ENCODE data around the gene TUBB2B.
"Not testable (repeated sequence)": the region's sequence is repeated elsewhere in the genome, so short reads cannot be mapped to it uniquely, and the experiment has no call there.

Gene TUBB2B

GRCh38 chr6:3190056-3190455 is 37.4 kb downstream of the TUBB2B start:
- Histone ChIP-seq H3K4me1 (ENCODE audit: control insufficient read depth in 2 of 2, insufficient read depth in 2 of 2, low read length in 2 of 2) (no peaks in the 10 kb centered on the region), H3K9ac (ENCODE audit: low read depth in 1 of 2, low read length in 2 of 2) (no peak overlapping the region), H3K27me3 (ENCODE audit: control insufficient read depth in 2 of 2, insufficient read depth in 2 of 2, low read length in 2 of 2) (peaks cover 0 to 5% of the 10 kb centered on the region in 2 donors), H3K4me3 (ENCODE audit: low read length in 2 of 2) (no peak overlapping the region), H3K36me3 (ENCODE audit: control insufficient read depth in 2 of 2, insufficient read depth in 2 of 2, low read length in 2 of 2) (no peaks in the 10 kb centered on the region), H3K27ac (ENCODE audit: low read depth in 2 of 2, low read length in 2 of 2) (no peak overlapping the region), H3K9me3 (ENCODE audit: control insufficient read depth in 2 of 2, low read length in 2 of 2) (no peaks in the 10 kb centered on the region)

DNA sequence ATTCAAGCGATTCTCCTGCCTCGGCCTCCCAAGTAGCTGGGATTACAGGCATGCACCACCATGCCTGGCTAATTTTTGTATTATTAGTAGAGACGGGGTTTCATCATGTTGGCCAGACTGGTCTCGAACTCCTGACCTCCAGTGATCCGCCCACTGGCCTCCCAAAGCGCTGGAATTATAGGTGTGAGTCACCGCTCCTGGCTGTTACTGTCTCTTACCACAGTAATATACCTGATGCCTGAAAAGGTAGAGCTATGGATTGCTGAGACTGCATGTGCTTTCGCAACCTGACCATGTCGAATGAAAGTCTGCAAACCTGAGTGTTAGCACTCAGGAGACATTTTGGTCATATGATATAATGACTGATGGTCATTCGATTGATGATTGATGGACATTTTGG is 38.3 kb downstream of the TUBB2B start:
- not testable (repeated sequence) for H3K27ac ChIP-seq (ENCODE audit: low read depth in 2 of 2, low read length in 2 of 2); H3K9me3 ChIP-seq (ENCODE audit: control insufficient read depth in 2 of 2, low read length in 2 of 2); H3K4me1 ChIP-seq (ENCODE audit: control insufficient read depth in 2 of 2, insufficient read depth in 2 of 2, low read length in 2 of 2); H3K36me3 ChIP-seq (ENCODE audit: control insufficient read depth in 2 of 2, insufficient read depth in 2 of 2, low read length in 2 of 2); H3K4me3 ChIP-seq (ENCODE audit: low read length in 2 of 2); H3K27me3 ChIP-seq (ENCODE audit: control insufficient read depth in 2 of 2, insufficient read depth in 2 of 2, low read length in 2 of 2); H3K9ac ChIP-seq (ENCODE audit: low read depth in 1 of 2, low read length in 2 of 2)

- Histone ChIP-seq H3K27ac (ENCODE audit: low read depth in 2 of 2, low read length in 2 of 2) (no peak overlapping the region), H3K27me3 (ENCODE audit: control insufficient read depth in 2 of 2, insufficient read depth in 2 of 2, low read length in 2 of 2) (peaks cover 0 to 5% of the 10 kb centered on the region in 2 donors), H3K9ac (ENCODE audit: low read depth in 1 of 2, low read length in 2 of 2) (no peak overlapping the region), H3K9me3 (ENCODE audit: control insufficient read depth in 2 of 2, low read length in 2 of 2) (no peaks in the 10 kb centered on the region), H3K36me3 (ENCODE audit: control insufficient read depth in 2 of 2, insufficient read depth in 2 of 2, low read length in 2 of 2) (no peaks in the 10 kb centered on the region), H3K4me3 (ENCODE audit: low read length in 2 of 2) (no peak overlapping the region), H3K4me1 (ENCODE audit: control insufficient read depth in 2 of 2, insufficient read depth in 2 of 2, low read length in 2 of 2) (no peaks in the 10 kb centered on the region)
These were observed 39.2 kb downstream of the TUBB2B start for GRCh38 chr6:3188262-3188661.

- Histone ChIP-seq H3K36me3 (ENCODE audit: control insufficient read depth in 2 of 2, insufficient read depth in 2 of 2, low read length in 2 of 2) (no peaks in the 10 kb centered on the region), H3K9me3 (ENCODE audit: control insufficient read depth in 2 of 2, low read length in 2 of 2) (no peaks in the 10 kb centered on the region), H3K4me3 (ENCODE audit: low read length in 2 of 2) (no peak overlapping the region), H3K27me3 (ENCODE audit: control insufficient read depth in 2 of 2, insufficient read depth in 2 of 2, low read length in 2 of 2) (peaks cover 0 to 5% of the 10 kb centered on the region in 2 donors), H3K9ac (ENCODE audit: low read depth in 1 of 2, low read length in 2 of 2) (no peak overlapping the region), H3K4me1 (ENCODE audit: control insufficient read depth in 2 of 2, insufficient read depth in 2 of 2, low read length in 2 of 2) (no peaks in the 10 kb centered on the region), H3K27ac (ENCODE audit: low read depth in 2 of 2, low read length in 2 of 2) (no peak overlapping the region)
These were observed 40.5 kb downstream of the TUBB2B start for GRCh38 chr6:3186974-3187382.

DNA sequence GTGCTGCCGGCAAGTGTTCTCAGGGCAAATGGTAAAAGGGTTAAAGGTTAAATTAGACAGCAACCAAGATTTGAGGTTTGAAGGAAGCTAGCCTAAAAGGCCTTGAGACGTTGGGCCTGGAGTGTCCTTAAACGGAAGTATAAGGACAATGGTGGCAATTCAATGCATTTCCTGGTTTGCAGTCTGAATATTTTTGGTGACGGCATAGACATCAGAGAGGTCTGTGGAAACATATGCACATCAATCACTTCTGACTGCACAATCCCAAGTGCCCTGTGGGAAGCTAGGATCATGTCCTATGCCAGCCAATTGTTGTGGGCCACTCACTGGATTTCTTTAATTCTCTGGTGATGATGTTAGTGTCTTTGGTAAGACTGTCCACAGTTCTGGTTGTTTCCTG is 44.4 kb downstream of the TUBB2B start:
- Histone ChIP-seq H3K36me3 (ENCODE audit: control insufficient read depth in 2 of 2, insufficient read depth in 2 of 2, low read length in 2 of 2) (no peaks in the 10 kb centered on the region), H3K9ac (ENCODE audit: low read depth in 1 of 2, low read length in 2 of 2) (no peak overlapping the region), H3K27ac (ENCODE audit: low read depth in 2 of 2, low read length in 2 of 2) (no peak overlapping the region), H3K4me3 (ENCODE audit: low read length in 2 of 2) (no peak overlapping the region), H3K9me3 (ENCODE audit: control insufficient read depth in 2 of 2, low read length in 2 of 2) (no peaks in the 10 kb centered on the region), H3K27me3 (ENCODE audit: control insufficient read depth in 2 of 2, insufficient read depth in 2 of 2, low read length in 2 of 2) (peaks cover 2 to 5% of the 10 kb centered on the region in 2 donors), H3K4me1 (ENCODE audit: control insufficient read depth in 2 of 2, insufficient read depth in 2 of 2, low read length in 2 of 2) (no peaks in the 10 kb centered on the region)

DNA sequence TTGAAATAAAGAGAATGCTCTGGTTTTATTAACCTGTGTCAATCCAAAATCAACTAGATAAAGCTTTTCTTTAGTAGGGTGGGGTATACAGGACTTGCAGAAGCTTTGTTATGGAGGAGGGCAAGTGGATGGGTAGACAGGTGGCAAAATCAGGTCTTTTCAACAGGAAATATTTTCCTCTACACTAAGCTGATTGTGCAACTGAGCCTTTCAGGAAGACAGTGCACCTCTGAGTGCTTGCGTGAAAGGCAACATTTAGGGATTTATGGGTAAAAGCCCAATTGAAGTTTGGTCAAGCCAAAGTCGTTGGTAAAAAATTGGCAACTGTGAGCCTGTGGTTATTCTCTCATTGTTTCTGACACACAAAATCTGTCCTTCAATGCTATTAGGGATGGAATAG is 46.3 kb downstream of the TUBB2B start:
- Histone ChIP-seq H3K27me3 (ENCODE audit: control insufficient read depth in 2 of 2, insufficient read depth in 2 of 2, low read length in 2 of 2) (peaks cover 0 to 2% of the 10 kb centered on the region in 2 donors), H3K4me3 (ENCODE audit: low read length in 2 of 2) (no peak overlapping the region), H3K4me1 (ENCODE audit: control insufficient read depth in 2 of 2, insufficient read depth in 2 of 2, low read length in 2 of 2) (no peaks in the 10 kb centered on the region), H3K9me3 (ENCODE audit: control insufficient read depth in 2 of 2, low read length in 2 of 2) (no peaks in the 10 kb centered on the region), H3K36me3 (ENCODE audit: control insufficient read depth in 2 of 2, insufficient read depth in 2 of 2, low read length in 2 of 2) (no peaks in the 10 kb centered on the region), H3K9ac (ENCODE audit: low read depth in 1 of 2, low read length in 2 of 2) (no peak overlapping the region), H3K27ac (ENCODE audit: low read depth in 2 of 2, low read length in 2 of 2) (no peak overlapping the region)

GRCh38 chr6:3179945-3180344 is 47.5 kb downstream of the TUBB2B start:
- H3K27me3 ChIP-seq (ENCODE audit: control insufficient read depth in 2 of 2, insufficient read depth in 2 of 2, low read length in 2 of 2); H3K9ac ChIP-seq (ENCODE audit: low read depth in 1 of 2, low read length in 2 of 2); H3K4me3 ChIP-seq (ENCODE audit: low read length in 2 of 2); H3K9me3 ChIP-seq (ENCODE audit: control insufficient read depth in 2 of 2, low read length in 2 of 2); H3K4me1 ChIP-seq (ENCODE audit: control insufficient read depth in 2 of 2, insufficient read depth in 2 of 2, low read length in 2 of 2); H3K27ac ChIP-seq (ENCODE audit: low read depth in 2 of 2, low read length in 2 of 2); H3K36me3 ChIP-seq (ENCODE audit: control insufficient read depth in 2 of 2, insufficient read depth in 2 of 2, low read length in 2 of 2): not testable (repeated sequence)

- not testable (repeated sequence) for H3K27ac ChIP-seq (ENCODE audit: low read depth in 2 of 2, low read length in 2 of 2); H3K4me1 ChIP-seq (ENCODE audit: control insufficient read depth in 2 of 2, insufficient read depth in 2 of 2, low read length in 2 of 2); H3K9me3 ChIP-seq (ENCODE audit: control insufficient read depth in 2 of 2, low read length in 2 of 2); H3K36me3 ChIP-seq (ENCODE audit: control insufficient read depth in 2 of 2, insufficient read depth in 2 of 2, low read length in 2 of 2); H3K27me3 ChIP-seq (ENCODE audit: control insufficient read depth in 2 of 2, insufficient read depth in 2 of 2, low read length in 2 of 2); H3K9ac ChIP-seq (ENCODE audit: low read depth in 1 of 2, low read length in 2 of 2); H3K4me3 ChIP-seq (ENCODE audit: low read length in 2 of 2)
These were observed 48.8 kb downstream of the TUBB2B start for GRCh38 chr6:3178666-3179065.

DNA sequence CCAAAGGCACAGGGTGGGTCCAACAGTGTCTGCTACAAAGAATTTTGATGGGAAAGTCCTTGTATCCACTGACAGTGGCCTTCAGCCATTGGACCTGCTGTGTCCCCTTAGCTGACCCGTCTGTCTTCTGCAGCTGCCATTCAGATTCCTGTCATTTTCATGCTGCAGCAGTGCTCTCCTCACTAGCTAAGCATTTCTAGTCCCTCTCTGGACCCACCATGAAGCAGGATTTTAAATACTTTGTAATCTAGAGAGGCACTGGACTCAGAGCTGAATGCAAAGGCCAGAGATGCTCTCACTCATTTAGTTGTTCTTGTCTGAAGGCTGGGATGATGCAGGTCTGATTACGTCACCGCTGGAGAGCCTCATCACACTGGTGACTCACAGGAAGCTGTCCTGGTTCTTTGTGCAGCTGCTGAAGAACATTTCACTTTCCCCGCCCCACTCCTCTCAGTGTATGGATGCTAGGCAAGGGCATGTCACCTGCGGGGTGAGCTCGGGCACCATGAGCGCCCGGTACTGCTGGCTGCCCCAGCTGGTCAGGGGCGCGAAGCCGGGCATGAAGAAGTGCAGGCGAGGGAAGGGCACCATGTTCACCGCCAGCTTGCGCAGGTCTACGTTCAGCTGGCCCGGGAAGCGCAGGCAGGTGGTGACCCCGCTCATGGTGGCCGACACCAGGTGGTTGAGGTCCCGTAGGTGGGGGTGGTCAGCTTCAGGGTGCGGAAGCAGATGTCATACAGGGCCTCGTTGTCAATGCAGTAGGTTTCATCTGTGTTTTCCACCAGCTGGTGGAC is 50.7 kb downstream of the TUBB2B start:
- H3K36me3 ChIP-seq (ENCODE audit: control insufficient read depth in 2 of 2, insufficient read depth in 2 of 2, low read length in 2 of 2): no peaks in the 10 kb centered on the region
- H3K4me3 ChIP-seq (ENCODE audit: low read length in 2 of 2): no peak overlapping the region
- no peak overlapping the region for H3K27ac ChIP-seq (ENCODE audit: low read depth in 2 of 2, low read length in 2 of 2)
- no peaks in the 10 kb centered on the region for H3K4me1 ChIP-seq (ENCODE audit: control insufficient read depth in 2 of 2, insufficient read depth in 2 of 2, low read length in 2 of 2)
- H3K9me3 ChIP-seq (ENCODE audit: control insufficient read depth in 2 of 2, low read length in 2 of 2): no peaks in the 10 kb centered on the region
- H3K9ac ChIP-seq (ENCODE audit: low read depth in 1 of 2, low read length in 2 of 2): no peak overlapping the region
- H3K27me3 ChIP-seq (ENCODE audit: control insufficient read depth in 2 of 2, insufficient read depth in 2 of 2, low read length in 2 of 2): peaks cover 0 to 2% of the 10 kb centered on the region in 2 donors

GRCh38 chr6:3175715-3176402 is 51.6 kb downstream of the TUBB2B start:
- no peak overlapping the region for H3K4me3 ChIP-seq (ENCODE audit: low read length in 2 of 2)
- H3K27ac ChIP-seq (ENCODE audit: low read depth in 2 of 2, low read length in 2 of 2): no peak overlapping the region
- no peak overlapping the region for H3K9ac ChIP-seq (ENCODE audit: low read depth in 1 of 2, low read length in 2 of 2)
- H3K36me3 ChIP-seq (ENCODE audit: control insufficient read depth in 2 of 2, insufficient read depth in 2 of 2, low read length in 2 of 2): no peaks in the 10 kb centered on the region
- no peaks in the 10 kb centered on the region for H3K9me3 ChIP-seq (ENCODE audit: control insufficient read depth in 2 of 2, low read length in 2 of 2)
- H3K27me3 ChIP-seq (ENCODE audit: control insufficient read depth in 2 of 2, insufficient read depth in 2 of 2, low read length in 2 of 2): no peaks in the 10 kb centered on the region
- no peaks in the 10 kb centered on the region for H3K4me1 ChIP-seq (ENCODE audit: control insufficient read depth in 2 of 2, insufficient read depth in 2 of 2, low read length in 2 of 2)

Measured in mucosa of rectum (tissue), 2 donors.